Activated CD4-positive, alpha-beta T cell treated with anti-CD3 and anti-CD28 coated beads, Interleukin-2, amount 50 U/mL, for 4 hours (primary cell): ENCODE data around the gene DEFB132.
A peak's percentile ranks its signal among the peaks of the same experiment; 100 is the strongest.

Experiments used
- DNase-seq, 2 experiments: peaks; one replicate each; pipeline ENCODE4 v3.0.0-alpha.2; 2020

The DEFB132 gene

GRCh38 chr20:297925-298775 lies 40.6 kb downstream of the DEFB132 start:
- DNase-seq: peak; percentile 5 to 19

DNA sequence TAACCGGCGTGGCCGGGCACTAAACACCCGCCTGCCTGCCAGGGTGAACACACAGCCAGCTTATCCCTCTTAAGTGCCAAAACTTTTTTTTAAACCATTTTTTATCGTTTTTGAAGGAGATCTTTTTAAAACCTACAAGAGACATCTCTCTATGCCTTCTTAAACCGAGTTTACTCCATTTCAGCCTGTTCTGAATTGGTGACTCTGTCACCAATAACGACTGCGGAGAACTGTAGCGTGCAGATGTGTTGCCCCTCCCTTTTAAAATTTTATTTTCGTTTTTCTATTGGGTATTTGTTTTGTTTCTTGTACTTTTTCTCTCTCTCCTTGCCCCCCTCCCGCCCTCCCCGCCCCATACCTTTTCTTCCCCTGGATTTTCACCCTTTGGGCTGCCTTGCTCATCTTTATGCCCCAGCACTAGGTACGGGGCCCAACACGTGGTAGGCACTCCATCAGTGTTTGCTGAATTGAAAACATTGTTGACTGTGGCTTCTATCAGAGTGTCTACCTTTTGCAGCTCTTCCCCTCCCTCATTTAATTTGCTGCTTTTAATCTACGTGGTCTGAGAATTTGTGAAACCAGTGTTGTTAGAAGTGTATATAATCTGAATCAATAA lies 41.4 kb downstream of the DEFB132 start:
- no peak for DNase-seq

- no peak for DNase-seq
Observed at GRCh38 chr20:300345-300990, 42.9 kb downstream of the DEFB132 start.

- no peak for DNase-seq
Observed at GRCh38 chr20:301886-302848, 44.6 kb downstream of the DEFB132 start.

DNA sequence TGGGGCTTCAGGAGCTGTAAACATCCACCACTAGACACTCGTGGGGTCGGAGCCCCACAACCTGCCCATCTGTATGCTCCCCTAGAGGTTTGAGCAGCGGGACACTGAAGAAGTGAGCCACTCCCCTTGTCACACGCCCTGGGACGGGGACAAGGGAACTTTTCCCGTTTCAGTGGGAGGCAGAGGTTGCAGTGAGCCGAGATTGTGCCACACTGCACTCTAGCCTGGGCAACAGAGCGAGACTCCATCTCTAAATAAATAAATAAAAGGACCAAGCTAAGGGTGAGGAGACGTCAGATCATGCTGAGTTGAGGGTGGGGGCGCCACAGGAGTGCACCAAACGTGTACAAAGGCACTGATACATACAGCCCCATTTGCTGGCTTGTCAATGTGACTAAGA lies 48.2 kb downstream of the DEFB132 start:
- DNase-seq: no peak

DNA sequence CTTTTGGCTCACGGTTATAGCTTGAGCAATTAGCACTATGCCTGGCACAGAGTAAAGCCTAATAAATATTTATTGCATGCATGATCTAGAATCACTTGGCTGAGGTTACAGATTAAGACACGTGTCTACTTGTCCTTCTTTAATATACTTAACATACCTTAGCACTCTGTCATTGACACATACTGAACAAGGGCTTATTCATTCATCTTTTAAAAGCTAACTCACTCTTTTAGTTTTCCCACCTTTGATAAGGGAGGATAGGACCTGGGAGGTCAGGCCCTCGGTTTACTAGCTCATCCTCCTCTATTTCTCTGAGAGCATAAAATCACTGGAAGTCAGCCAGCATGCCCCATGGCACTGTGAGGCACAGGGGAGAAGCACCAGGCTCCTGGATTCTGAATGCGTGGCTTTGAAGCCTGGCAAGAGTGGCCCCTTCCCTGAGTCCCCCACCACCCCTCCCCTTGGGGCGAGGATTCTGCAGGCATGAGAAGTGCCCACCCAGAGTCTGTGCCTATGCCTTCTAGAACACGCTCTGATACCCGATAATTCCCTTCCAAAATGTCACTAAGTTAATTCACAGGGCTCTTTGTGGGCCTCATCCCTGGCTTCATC lies 51.0 kb downstream of the DEFB132 start:
- no peak for DNase-seq

DNA sequence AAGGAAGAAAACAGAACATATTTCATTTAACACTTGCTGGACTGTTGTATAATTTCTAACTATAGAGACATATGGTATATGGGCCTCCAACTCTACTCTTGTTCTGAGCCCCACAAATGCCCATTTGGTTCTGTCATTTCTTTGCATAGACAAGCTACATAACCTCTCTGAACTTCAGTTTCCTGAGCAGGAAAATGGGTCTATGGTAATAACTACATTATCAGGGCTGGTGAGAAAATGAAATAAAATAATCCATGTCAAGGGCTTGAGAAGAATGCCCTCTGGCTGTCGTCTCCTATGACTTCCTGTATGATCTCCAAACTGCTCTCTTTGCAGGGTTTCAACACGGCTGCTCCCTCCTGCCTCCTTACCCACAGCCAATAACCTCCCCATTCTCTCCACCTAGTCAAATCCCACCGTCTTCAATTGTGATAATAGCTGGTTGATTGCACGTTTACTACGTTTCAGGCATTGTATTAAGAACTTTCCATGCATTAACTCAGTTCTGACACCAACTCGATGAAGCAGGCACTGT lies 51.8 kb downstream of the DEFB132 start:
- DNase-seq: no peak

DNA sequence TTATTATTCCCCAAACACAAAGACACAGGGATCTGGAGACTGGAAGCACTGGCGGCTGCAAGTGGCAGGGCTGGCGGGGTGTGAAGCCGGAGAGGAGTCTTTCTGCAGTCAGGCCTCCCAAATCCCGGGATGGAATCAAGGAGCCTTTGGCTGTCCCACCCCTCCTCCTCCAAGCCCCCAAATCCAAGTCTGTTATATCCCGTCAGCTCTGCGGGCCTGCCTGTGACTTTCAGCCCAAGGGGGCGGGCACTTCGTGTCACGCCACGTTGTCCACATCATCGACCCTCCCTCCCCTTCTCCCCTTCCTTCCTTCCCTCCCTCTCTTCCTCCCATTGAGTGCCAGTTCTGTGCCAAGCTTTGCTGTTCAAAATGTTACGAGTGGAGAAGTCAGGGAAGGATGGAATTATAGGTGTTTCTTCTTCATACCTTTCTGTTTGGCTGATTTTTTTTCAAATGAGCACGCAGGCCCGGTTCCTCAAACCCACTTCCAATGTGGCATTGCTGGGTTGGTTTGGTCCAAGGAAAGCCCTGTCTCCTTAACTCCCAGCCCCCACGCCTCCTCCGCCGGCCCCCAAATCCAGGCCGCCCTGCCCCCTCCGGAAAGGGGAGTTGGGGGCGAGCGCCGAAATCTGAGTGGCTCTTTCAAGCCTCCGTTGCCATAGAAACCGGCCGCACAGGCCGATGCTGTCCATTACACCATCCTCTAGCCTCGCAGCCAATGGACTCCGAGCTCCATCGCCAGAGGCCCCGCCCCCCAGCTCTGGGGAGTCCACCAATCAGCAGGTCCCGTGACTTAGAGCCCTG lies 52.5 kb downstream of the DEFB132 start:
- peak; percentile 59 to 60 for DNase-seq

- DNase-seq: no peak
Observed at GRCh38 chr20:310645-311044, 53.1 kb downstream of the DEFB132 start.
